Jurkat, Clone E6-1 (cell line): ENCODE data around the gene USP13.

ENCODE experiments used
- DNase-seq: peaks from one replicate; pipeline ENCODE4 v3.0.0-alpha.2; 2011; ENCODE audit warnings: low read depth, low spot score
- H3K4me3 ChIP-seq: 2 replicates; pipeline ENCODE4 v1.5.1; 2011; ENCODE audit warnings: mild to moderate bottlenecking, low read length, control low read depth, moderate library complexity

Gene USP13

GRCh38 chr3:179688850-179689249 lies 36.0 kb downstream of the USP13 start:
- DNase-seq, result no peak
- H3K4me3 ChIP-seq, result no peak overlapping the region

GRCh38 chr3:179694731-179695130 lies 41.9 kb downstream of the USP13 start:
- DNase-seq, result no peak
- H3K4me3 ChIP-seq, result no peak overlapping the region

GRCh38 chr3:179695672-179696313 lies 43.0 kb downstream of the USP13 start:
- H3K4me3 ChIP-seq, result no peak overlapping the region

GRCh38 chr3:179697736-179698332 lies 45.0 kb downstream of the USP13 start:
- no peak overlapping the region for H3K4me3 ChIP-seq
- no peak for DNase-seq

More at GRCh38 chr3:179695672-179696313, 43.0 kb downstream of the USP13 start:
- DNase-seq, result no peak

- no peak overlapping the region for H3K4me3 ChIP-seq
- DNase-seq, result no peak
Observed at GRCh38 chr3:179700716-179701115, 47.9 kb downstream of the USP13 start.

- DNase-seq, result no peak
- H3K4me3 ChIP-seq, result no peak overlapping the region
Observed at GRCh38 chr3:179701176-179701827, 48.5 kb downstream of the USP13 start.

- H3K4me3 ChIP-seq, result no peak overlapping the region
- no peak for DNase-seq
Observed at GRCh38 chr3:179702271-179702947, 49.6 kb downstream of the USP13 start.

GRCh38 chr3:179703816-179704215 lies 51.0 kb downstream of the USP13 start:
- H3K4me3 ChIP-seq, result no peak overlapping the region

GRCh38 chr3:179706233-179706632 lies 53.4 kb downstream of the USP13 start:
- no peak overlapping the region for H3K4me3 ChIP-seq
- DNase-seq, result no peak

More at GRCh38 chr3:179703816-179704215, 51.0 kb downstream of the USP13 start:
- no peak for DNase-seq

- H3K4me3 ChIP-seq, result no peak overlapping the region
- no peak for DNase-seq
Observed at GRCh38 chr3:179710079-179710478, 57.2 kb downstream of the USP13 start.

- DNase-seq, result no peak
- H3K4me3 ChIP-seq, result no peak overlapping the region
Observed at GRCh38 chr3:179713643-179714090, 60.8 kb downstream of the USP13 start.

- H3K4me3 ChIP-seq, result no peak overlapping the region
- DNase-seq, result no peak
Observed at GRCh38 chr3:179715582-179715981, 62.7 kb downstream of the USP13 start.

GRCh38 chr3:179716226-179716625 lies 63.4 kb downstream of the USP13 start:
- H3K4me3 ChIP-seq, result no peak overlapping the region
- DNase-seq, result no peak

GRCh38 chr3:179716811-179717210 lies 64.0 kb downstream of the USP13 start:
- no peak overlapping the region for H3K4me3 ChIP-seq
- DNase-seq, result no peak

GRCh38 chr3:179717219-179717618 lies 64.4 kb downstream of the USP13 start:
- H3K4me3 ChIP-seq, result no peak overlapping the region
- no peak for DNase-seq

GRCh38 chr3:179719048-179719734 lies 66.4 kb downstream of the USP13 start:
- no peak overlapping the region for H3K4me3 ChIP-seq
- DNase-seq, result no peak

GRCh38 chr3:179720196-179720595 lies 67.4 kb downstream of the USP13 start:
- no peak for DNase-seq
- no peak overlapping the region for H3K4me3 ChIP-seq

- no peak for DNase-seq
- no peak overlapping the region for H3K4me3 ChIP-seq
Observed at GRCh38 chr3:179723617-179724016, 70.8 kb downstream of the USP13 start.

- no peak for DNase-seq
- no peak overlapping the region for H3K4me3 ChIP-seq
Observed at GRCh38 chr3:179726075-179726699, 73.3 kb downstream of the USP13 start.
